ENCODE results near the gene SETD5. TPM values are rescaled to one million over a fixed set of nuclear protein-coding genes. Genes with fewer than 3 reads are reported as not detected.

Gene SETD5
- total RNA-seq, 1 donor from 2014 or later, result 167 TPM

DNA sequence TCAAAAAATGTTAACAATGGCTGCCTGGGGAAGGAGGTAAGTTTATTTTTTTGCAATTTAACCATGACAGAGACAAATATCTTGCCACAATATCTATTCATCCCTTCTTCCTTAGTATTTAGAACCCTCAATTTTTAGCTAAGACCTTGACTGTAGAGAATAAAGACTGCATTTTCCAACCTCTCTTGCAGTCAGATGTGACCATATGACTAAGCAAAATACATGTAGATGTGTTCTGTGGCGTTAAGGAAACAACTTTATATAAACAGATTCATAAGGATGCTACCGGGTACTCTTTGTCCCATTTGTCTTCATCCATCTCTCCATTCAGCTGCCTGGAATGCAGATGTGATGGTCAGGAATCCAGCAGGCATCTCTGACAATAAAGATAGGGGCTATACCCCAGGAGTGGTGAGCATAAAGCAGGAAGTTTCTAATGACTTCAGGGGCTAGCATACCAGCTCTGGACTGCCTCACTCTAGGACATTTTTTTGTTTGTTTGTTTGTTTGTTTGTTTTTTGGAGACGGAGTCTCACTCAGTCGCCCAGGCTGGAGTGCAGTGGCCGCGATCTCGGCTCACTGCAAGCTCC is 115.1 kb downstream of the SETD5 start:
- Histone ChIP-seq H2AFZ (ENCODE audit: low read depth, low read length) (no peak overlapping the region), H3K4me2 (ENCODE audit: low read length) (no peak overlapping the region), H3K79me2 (ENCODE audit: insufficient read depth, low read length) (no peaks in the 10 kb centered on the region), H3K9ac (ENCODE audit: low read length) (no peak overlapping the region), H3K9me3 (ENCODE audit: insufficient read depth, low read depth, low read length) (no peaks in the 10 kb centered on the region), H3K4me3 (ENCODE audit: insufficient read depth, low read depth, low read length) (no peak overlapping the region), H4K20me1 (ENCODE audit: insufficient read depth, low read length) (no peaks in the 10 kb centered on the region), H3K27me3 (ENCODE audit: insufficient read depth, low read length) (peaks cover 20% of the 10 kb centered on the region), H3K27ac (ENCODE audit: low read depth, low read length) (no peak overlapping the region), H3K4me1 (ENCODE audit: insufficient read depth, low read length) (no peaks in the 10 kb centered on the region), H3K36me3 (ENCODE audit: insufficient read depth, low read length) (no peaks in the 10 kb centered on the region)
- no peak overlapping the region for H3K4me3 Mint-ChIP-seq (ENCODE audit: unreplicated experiment)
- H3K27me3 Mint-ChIP-seq (ENCODE audit: low read depth, unreplicated experiment), result peaks cover 21% of the 10 kb centered on the region
- no peaks in the 10 kb centered on the region for H3K9me3 Mint-ChIP-seq (ENCODE audit: unreplicated experiment)
- FAIRE-seq, result no peak
- no peak overlapping the region for H3K27ac Mint-ChIP-seq (ENCODE audit: unreplicated experiment)
- no peaks in the 10 kb centered on the region for H3K36me3 Mint-ChIP-seq (ENCODE audit: low read depth, unreplicated experiment)
- DNase-seq (ENCODE audit: low read depth), result no peak
- H3K4me1 Mint-ChIP-seq (ENCODE audit: low read depth, unreplicated experiment), result no peaks in the 10 kb centered on the region
- TF ChIP-seq EZH2 (IDR thresholded peaks at IDR 0.05; ENCODE audit: insufficient read depth, low read length), result no peak
- TF ChIP-seq, protein P1, sequence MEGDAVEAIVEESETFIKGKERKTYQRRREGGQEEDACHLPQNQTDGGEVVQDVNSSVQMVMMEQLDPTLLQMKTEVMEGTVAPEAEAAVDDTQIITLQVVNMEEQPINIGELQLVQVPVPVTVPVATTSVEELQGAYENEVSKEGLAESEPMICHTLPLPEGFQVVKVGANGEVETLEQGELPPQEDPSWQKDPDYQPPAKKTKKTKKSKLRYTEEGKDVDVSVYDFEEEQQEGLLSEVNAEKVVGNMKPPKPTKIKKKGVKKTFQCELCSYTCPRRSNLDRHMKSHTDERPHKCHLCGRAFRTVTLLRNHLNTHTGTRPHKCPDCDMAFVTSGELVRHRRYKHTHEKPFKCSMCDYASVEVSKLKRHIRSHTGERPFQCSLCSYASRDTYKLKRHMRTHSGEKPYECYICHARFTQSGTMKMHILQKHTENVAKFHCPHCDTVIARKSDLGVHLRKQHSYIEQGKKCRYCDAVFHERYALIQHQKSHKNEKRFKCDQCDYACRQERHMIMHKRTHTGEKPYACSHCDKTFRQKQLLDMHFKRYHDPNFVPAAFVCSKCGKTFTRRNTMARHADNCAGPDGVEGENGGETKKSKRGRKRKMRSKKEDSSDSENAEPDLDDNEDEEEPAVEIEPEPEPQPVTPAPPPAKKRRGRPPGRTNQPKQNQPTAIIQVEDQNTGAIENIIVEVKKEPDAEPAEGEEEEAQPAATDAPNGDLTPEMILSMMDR (IDR thresholded peaks at IDR 0.05; ENCODE audit: insufficient read depth, low read depth, low read length), result no peak

DNA sequence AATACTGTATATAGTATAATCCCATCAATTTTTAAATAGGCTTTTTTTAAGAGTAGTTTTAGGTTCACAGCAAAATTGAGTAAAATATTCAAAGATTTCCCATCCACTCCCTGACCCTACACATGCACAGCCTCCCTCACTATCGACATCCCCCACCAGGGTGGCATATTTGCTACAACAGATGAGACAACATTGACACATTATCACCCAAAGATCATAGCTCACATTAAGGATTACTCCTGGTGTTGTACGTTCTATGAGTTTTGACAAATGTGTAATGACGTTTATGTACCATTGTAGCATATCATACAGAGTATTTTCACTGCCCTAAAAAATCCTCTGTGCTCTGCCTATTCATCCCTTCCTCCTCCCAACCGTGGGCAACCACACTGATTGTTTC is 116.9 kb downstream of the SETD5 start:
- no peaks in the 10 kb centered on the region for H3K79me2 ChIP-seq (ENCODE audit: insufficient read depth, low read length)
- no peaks in the 10 kb centered on the region for H3K4me1 ChIP-seq (ENCODE audit: insufficient read depth, low read length)
- no peak overlapping the region for H3K9ac ChIP-seq (ENCODE audit: low read length)
- H3K9me3 Mint-ChIP-seq (ENCODE audit: unreplicated experiment), result no peaks in the 10 kb centered on the region
- H4K20me1 ChIP-seq (ENCODE audit: insufficient read depth, low read length), result no peaks in the 10 kb centered on the region
- no peak overlapping the region for H3K4me3 Mint-ChIP-seq (ENCODE audit: unreplicated experiment)
- H3K9me3 ChIP-seq (ENCODE audit: insufficient read depth, low read depth, low read length), result no peaks in the 10 kb centered on the region
- no peaks in the 10 kb centered on the region for H3K4me1 Mint-ChIP-seq (ENCODE audit: low read depth, unreplicated experiment)
- no peaks in the 10 kb centered on the region for H3K36me3 Mint-ChIP-seq (ENCODE audit: low read depth, unreplicated experiment)
- no peak overlapping the region for H3K4me3 ChIP-seq (ENCODE audit: insufficient read depth, low read depth, low read length)
- H3K36me3 ChIP-seq (ENCODE audit: insufficient read depth, low read length), result no peaks in the 10 kb centered on the region
- H2AFZ ChIP-seq (ENCODE audit: low read depth, low read length), result no peak overlapping the region
- peaks cover 4% of the 10 kb centered on the region for H3K27me3 ChIP-seq (ENCODE audit: insufficient read depth, low read length)
- DNase-seq (ENCODE audit: low read depth), result no peak
- H3K27me3 Mint-ChIP-seq (ENCODE audit: low read depth, unreplicated experiment), result peaks cover 11% of the 10 kb centered on the region
- TF ChIP-seq EZH2 (IDR thresholded peaks at IDR 0.05; ENCODE audit: insufficient read depth, low read length), result no peak
- no peak overlapping the region for H3K27ac ChIP-seq (ENCODE audit: low read depth, low read length)
- FAIRE-seq, result no peak
- H3K27ac Mint-ChIP-seq (ENCODE audit: unreplicated experiment), result no peak overlapping the region
- no peak overlapping the region for H3K4me2 ChIP-seq (ENCODE audit: low read length)

DNA sequence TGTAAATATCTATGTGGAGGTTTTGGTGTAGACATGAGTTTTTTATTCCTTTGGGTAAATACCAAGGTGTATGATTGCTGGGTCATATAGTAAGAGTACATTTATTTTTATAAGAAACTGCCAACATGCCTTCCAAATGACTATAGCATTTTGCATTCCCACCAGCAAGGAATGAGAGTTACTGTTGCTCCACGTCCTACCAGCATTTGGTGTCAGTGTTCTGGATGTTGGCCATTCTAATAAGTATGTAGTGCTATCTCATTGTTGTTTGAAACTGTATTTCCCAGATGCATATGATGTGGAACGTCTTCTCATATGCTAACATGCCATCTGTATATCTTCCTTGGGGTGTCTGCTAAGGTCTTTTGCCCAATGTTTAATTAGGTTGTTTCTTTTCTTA is 117.5 kb downstream of the SETD5 start:
- no peak overlapping the region for H2AFZ ChIP-seq (ENCODE audit: low read depth, low read length)
- Mint-ChIP-seq H3K27ac (ENCODE audit: unreplicated experiment) (no peak overlapping the region), H3K36me3 (ENCODE audit: low read depth, unreplicated experiment) (no peaks in the 10 kb centered on the region), H3K9me3 (ENCODE audit: unreplicated experiment) (no peaks in the 10 kb centered on the region), H3K27me3 (ENCODE audit: low read depth, unreplicated experiment) (peaks cover 12% of the 10 kb centered on the region), H3K4me3 (ENCODE audit: unreplicated experiment) (no peak overlapping the region), H3K4me1 (ENCODE audit: low read depth, unreplicated experiment) (no peaks in the 10 kb centered on the region)
- H3K4me3 ChIP-seq (ENCODE audit: insufficient read depth, low read depth, low read length), result no peak overlapping the region
- H3K36me3 ChIP-seq (ENCODE audit: insufficient read depth, low read length), result no peaks in the 10 kb centered on the region
- H3K9ac ChIP-seq (ENCODE audit: low read length), result no peak overlapping the region
- no peak for FAIRE-seq
- no peak for TF ChIP-seq EZH2 (IDR thresholded peaks at IDR 0.05; ENCODE audit: insufficient read depth, low read length)
- TF ChIP-seq, protein P1 (IDR thresholded peaks at IDR 0.05; ENCODE audit: insufficient read depth, low read depth, low read length), result no peak
- no peaks in the 10 kb centered on the region for H3K9me3 ChIP-seq (ENCODE audit: insufficient read depth, low read depth, low read length)
- H3K4me1 ChIP-seq (ENCODE audit: insufficient read depth, low read length), result no peaks in the 10 kb centered on the region
- no peak overlapping the region for H3K4me2 ChIP-seq (ENCODE audit: low read length)
- no peak for DNase-seq (ENCODE audit: low read depth)
- no peak overlapping the region for H3K27ac ChIP-seq (ENCODE audit: low read depth, low read length)
- no peaks in the 10 kb centered on the region for H3K79me2 ChIP-seq (ENCODE audit: insufficient read depth, low read length)
- H3K27me3 ChIP-seq (ENCODE audit: insufficient read depth, low read length), result no peaks in the 10 kb centered on the region
- no peaks in the 10 kb centered on the region for H4K20me1 ChIP-seq (ENCODE audit: insufficient read depth, low read length)

All from astrocyte (in vitro differentiated cells and primary cell).